GM19023 (cell line): ENCODE measurements around the gene SWAP70.

Source experiments
- ATAC-seq: cut with Tn5 transposase; IDR thresholded peaks from one replicate; pipeline ENCODE4 v1.9.1; 2021; ENCODE audit warnings: mild to moderate bottlenecking, moderate library complexity; ENCODE audit not compliant: unreplicated experiment

SWAP70 gene

GRCh38 chr11:9747828-9748227 is 84.0 kb downstream of the SWAP70 start:
- ATAC-seq: no peak

- peak; percentile 88 for ATAC-seq
These were observed 84.6 kb downstream of the SWAP70 start for GRCh38 chr11:9748361-9748970.

GRCh38 chr11:9750551-9750950 is 86.7 kb downstream of the SWAP70 start:
- no peak for ATAC-seq

GRCh38 chr11:9752091-9752490 is 88.2 kb downstream of the SWAP70 start:
- no peak for ATAC-seq

- ATAC-seq: no peak
These were observed 89.1 kb downstream of the SWAP70 start for GRCh38 chr11:9753021-9753420.

GRCh38 chr11:9754010-9754471 is 90.2 kb downstream of the SWAP70 start:
- ATAC-seq: no peak

GRCh38 chr11:9755561-9756185 is 91.8 kb downstream of the SWAP70 start:
- ATAC-seq: no peak

- no peak for ATAC-seq
These were observed 92.6 kb downstream of the SWAP70 start for GRCh38 chr11:9756461-9756860.

- no peak for ATAC-seq
These were observed 93.0 kb downstream of the SWAP70 start for GRCh38 chr11:9756878-9757277.

GRCh38 chr11:9757809-9758636 is 94.1 kb downstream of the SWAP70 start:
- peak; percentile 60 for ATAC-seq

GRCh38 chr11:9758637-9759518 is 95.0 kb downstream of the SWAP70 start:
- peak; percentile 35 for ATAC-seq

- ATAC-seq: peak; percentile 34
These were observed 95.8 kb downstream of the SWAP70 start for GRCh38 chr11:9759519-9760192.

GRCh38 chr11:9760193-9760575 is 96.3 kb downstream of the SWAP70 start:
- no peak for ATAC-seq

GRCh38 chr11:9761441-9761945 is 97.6 kb downstream of the SWAP70 start:
- ATAC-seq: no peak

- no peak for ATAC-seq
These were observed 98.7 kb downstream of the SWAP70 start for GRCh38 chr11:9762531-9762930.

GRCh38 chr11:9763301-9763700 is 99.4 kb downstream of the SWAP70 start:
- ATAC-seq: no peak

GRCh38 chr11:9765320-9766101 is 101.6 kb downstream of the SWAP70 start:
- ATAC-seq: no peak

GRCh38 chr11:9769621-9770020 is 105.7 kb downstream of the SWAP70 start:
- ATAC-seq: no peak

- no peak for ATAC-seq
These were observed 107.2 kb downstream of the SWAP70 start for GRCh38 chr11:9771071-9771511.
